ENCODE measurements around the gene ZBTB3.

DNA sequence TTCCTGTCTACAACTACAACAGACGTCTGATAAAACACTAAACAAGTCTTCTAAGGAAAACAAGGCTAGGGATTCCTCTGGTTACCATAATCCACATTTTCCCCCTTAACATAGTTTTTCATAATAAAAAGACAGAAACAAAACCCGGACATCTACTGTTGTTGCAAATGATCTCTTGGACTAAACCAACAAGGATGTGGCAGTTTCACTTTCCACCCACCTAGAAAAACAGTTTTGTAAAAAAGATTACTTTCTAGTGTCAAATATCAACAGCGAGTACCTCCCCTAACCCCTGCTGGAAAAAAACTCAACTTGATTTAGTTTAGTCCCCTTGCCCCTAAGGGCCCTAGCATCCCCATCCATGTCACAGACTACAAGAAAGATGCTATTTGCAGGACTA is 41.1 kb downstream of the ZBTB3 start:
- TF ChIP-seq FOS (IDR thresholded peaks at IDR 0.05; ENCODE audit: borderline replicate concordance, insufficient read depth, low read length) (no peak), POLR2A (IDR thresholded peaks at IDR 0.05; ENCODE audit: low read depth, low read length) (no peak), MAX (IDR thresholded peaks at IDR 0.05; ENCODE audit: insufficient read depth, insufficient read length) (no peak), POLR2AphosphoS5 (IDR thresholded peaks at IDR 0.05; ENCODE audit: insufficient read depth, low read depth, low read length) (no peak), MYC (IDR thresholded peaks at IDR 0.05; ENCODE audit: low read depth, low read length) (no peak)
- TF ChIP-seq, protein P1, sequence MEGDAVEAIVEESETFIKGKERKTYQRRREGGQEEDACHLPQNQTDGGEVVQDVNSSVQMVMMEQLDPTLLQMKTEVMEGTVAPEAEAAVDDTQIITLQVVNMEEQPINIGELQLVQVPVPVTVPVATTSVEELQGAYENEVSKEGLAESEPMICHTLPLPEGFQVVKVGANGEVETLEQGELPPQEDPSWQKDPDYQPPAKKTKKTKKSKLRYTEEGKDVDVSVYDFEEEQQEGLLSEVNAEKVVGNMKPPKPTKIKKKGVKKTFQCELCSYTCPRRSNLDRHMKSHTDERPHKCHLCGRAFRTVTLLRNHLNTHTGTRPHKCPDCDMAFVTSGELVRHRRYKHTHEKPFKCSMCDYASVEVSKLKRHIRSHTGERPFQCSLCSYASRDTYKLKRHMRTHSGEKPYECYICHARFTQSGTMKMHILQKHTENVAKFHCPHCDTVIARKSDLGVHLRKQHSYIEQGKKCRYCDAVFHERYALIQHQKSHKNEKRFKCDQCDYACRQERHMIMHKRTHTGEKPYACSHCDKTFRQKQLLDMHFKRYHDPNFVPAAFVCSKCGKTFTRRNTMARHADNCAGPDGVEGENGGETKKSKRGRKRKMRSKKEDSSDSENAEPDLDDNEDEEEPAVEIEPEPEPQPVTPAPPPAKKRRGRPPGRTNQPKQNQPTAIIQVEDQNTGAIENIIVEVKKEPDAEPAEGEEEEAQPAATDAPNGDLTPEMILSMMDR (IDR thresholded peaks at IDR 0.05; ENCODE audit: extremely low read depth in 1 of 2, insufficient read depth in 1 of 2, low read depth in 1 of 2, low read length in 2 of 2): no peak
